Prostate gland (tissue), 2 donors: Measurements from ENCODE around the gene KL.

Experiments used
- POLR2A ChIP-seq: fragments of 450-650 bp; IDR thresholded peaks from one replicate; pipeline ENCODE4 v1.6.1; 2016; ENCODE audit warnings: antibody characterized with exemption, mild to moderate bottlenecking
- POLR2AphosphoS5 ChIP-seq: sonication (generic); formaldehyde crosslinking; IDR thresholded peaks from one replicate; pipeline ENCODE4 v1.6.1; 2017; ENCODE audit warnings: antibody characterized with exemption
- TF ChIP-seq, protein P1 (sequence below), 4 experiments: fragments of 200-600 bp in 2 of 4; fragments of 450-650 bp in 2 of 4; sonication (generic) in 2 of 4; IDR thresholded peaks; 1 replicate in 3 of 4; 2 replicates in 1 of 4; pipeline ENCODE4 v1.5.1; 2016 to 2019; ENCODE audit warnings: antibody characterized with exemption in 4 of 4, mild to moderate bottlenecking in 2 of 4, moderate library complexity in 2 of 4

DNA sequence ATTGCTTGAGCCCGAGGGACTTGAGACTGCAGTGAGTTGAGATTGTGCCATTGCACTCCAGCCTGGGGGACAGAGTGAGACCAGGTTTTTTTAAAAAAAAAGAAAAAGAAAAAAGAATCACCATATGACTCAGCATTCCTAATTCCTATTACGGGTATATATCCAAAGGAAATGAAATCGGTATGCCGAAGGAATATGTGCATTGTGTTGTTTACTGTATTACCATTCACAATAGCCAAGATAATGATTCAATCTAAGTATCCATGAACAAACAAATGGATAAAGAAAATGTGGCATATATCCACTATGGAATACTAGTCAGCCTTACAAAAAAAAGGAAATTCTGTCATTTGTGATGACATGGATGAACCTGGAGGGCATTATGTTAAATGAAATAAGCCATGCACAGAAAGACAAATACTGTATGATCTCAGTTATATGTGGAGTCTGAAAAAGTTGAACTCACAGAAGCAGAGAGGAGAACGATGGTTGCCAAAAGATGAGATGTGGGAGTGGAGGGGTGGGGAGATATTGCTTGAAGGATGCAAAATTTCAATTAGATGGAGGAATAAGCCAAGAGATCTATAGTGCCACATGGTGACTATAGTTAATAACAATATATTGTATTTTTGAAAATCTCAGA lies 4.3 kb upstream of the KL start:
- TF ChIP-seq, protein P1, sequence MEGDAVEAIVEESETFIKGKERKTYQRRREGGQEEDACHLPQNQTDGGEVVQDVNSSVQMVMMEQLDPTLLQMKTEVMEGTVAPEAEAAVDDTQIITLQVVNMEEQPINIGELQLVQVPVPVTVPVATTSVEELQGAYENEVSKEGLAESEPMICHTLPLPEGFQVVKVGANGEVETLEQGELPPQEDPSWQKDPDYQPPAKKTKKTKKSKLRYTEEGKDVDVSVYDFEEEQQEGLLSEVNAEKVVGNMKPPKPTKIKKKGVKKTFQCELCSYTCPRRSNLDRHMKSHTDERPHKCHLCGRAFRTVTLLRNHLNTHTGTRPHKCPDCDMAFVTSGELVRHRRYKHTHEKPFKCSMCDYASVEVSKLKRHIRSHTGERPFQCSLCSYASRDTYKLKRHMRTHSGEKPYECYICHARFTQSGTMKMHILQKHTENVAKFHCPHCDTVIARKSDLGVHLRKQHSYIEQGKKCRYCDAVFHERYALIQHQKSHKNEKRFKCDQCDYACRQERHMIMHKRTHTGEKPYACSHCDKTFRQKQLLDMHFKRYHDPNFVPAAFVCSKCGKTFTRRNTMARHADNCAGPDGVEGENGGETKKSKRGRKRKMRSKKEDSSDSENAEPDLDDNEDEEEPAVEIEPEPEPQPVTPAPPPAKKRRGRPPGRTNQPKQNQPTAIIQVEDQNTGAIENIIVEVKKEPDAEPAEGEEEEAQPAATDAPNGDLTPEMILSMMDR (IDR thresholded peaks at IDR 0.05): no peak
- TF ChIP-seq POLR2A (no peak), POLR2AphosphoS5 (no peak)
